ENCODE results near the gene GALE.

DNA sequence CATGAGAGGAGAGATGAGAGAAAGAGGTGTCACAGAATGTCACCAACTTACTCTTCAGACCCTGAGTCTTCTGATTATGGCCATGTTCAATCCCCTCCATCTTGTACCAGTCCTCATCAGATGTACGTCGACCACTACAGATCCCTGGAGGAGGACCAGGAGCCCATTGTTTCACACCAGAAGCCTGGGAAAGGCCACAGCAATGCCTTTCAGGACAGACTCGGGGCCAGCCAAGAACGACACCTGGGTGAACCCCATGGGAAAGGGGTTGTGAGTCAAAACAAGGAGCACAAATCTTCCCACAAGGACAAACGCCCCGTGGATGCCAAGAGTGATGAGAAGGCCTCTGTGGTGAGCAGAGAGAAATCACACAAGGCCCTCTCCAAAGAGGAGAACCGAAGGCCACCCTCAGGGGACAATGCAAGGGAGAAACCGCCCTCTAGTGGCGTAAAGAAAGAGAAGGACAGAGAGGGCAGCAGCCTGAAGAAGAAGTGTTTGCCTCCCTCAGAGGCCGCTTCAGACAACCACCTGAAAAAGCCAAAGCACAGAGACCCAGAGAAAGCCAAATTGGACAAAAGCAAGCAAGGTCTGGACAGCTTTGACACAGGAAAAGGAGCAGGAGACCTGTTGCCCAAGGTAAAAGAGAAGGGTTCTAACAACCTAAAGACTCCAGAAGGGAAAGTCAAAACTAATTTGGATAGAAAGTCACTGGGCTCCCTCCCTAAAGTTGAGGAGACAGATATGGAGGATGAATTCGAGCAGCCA lies 49.3 kb downstream of the GALE start:
- TF ChIP-seq, protein P1, sequence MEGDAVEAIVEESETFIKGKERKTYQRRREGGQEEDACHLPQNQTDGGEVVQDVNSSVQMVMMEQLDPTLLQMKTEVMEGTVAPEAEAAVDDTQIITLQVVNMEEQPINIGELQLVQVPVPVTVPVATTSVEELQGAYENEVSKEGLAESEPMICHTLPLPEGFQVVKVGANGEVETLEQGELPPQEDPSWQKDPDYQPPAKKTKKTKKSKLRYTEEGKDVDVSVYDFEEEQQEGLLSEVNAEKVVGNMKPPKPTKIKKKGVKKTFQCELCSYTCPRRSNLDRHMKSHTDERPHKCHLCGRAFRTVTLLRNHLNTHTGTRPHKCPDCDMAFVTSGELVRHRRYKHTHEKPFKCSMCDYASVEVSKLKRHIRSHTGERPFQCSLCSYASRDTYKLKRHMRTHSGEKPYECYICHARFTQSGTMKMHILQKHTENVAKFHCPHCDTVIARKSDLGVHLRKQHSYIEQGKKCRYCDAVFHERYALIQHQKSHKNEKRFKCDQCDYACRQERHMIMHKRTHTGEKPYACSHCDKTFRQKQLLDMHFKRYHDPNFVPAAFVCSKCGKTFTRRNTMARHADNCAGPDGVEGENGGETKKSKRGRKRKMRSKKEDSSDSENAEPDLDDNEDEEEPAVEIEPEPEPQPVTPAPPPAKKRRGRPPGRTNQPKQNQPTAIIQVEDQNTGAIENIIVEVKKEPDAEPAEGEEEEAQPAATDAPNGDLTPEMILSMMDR (IDR thresholded peaks at IDR 0.05 in 4 of 5, conservative IDR thresholded peaks at IDR 0.05 in 1 of 5), result peak in 4 of 5 experiments; percentile 13 to 42 (median 38)
- no peak for TF ChIP-seq POLR2A (IDR thresholded peaks at IDR 0.05)
